Stimulated activated CD8-positive, alpha-beta memory T cell treated with anti-CD3 and anti-CD28 coated beads, Interleukin-15, amount 100 ng/mL, for 48 hours (primary cell): Measurements from ENCODE around the gene USP17L25.
"Not testable (repeated sequence)": the region's sequence is repeated elsewhere in the genome, so short reads cannot be mapped to it uniquely, and the experiment has no call there.

Experiments
- DNase-seq, 2 donors: peaks; one replicate each; pipeline ENCODE4 v3.0.0-alpha.2; 2020; ENCODE audit warnings: low read depth in 2 of 2

Gene USP17L25, protein sequence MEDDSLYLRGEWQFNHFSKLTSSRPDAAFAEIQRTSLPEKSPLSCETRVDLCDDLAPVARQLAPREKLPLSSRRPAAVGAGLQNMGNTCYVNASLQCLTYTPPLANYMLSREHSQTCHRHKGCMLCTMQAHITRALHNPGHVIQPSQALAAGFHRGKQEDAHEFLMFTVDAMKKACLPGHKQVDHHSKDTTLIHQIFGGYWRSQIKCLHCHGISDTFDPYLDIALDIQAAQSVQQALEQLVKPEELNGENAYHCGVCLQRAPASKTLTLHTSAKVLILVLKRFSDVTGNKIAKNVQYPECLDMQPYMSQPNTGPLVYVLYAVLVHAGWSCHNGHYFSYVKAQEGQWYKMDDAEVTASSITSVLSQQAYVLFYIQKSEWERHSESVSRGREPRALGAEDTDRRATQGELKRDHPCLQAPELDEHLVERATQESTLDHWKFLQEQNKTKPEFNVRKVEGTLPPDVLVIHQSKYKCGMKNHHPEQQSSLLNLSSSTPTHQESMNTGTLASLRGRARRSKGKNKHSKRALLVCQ

DNA sequence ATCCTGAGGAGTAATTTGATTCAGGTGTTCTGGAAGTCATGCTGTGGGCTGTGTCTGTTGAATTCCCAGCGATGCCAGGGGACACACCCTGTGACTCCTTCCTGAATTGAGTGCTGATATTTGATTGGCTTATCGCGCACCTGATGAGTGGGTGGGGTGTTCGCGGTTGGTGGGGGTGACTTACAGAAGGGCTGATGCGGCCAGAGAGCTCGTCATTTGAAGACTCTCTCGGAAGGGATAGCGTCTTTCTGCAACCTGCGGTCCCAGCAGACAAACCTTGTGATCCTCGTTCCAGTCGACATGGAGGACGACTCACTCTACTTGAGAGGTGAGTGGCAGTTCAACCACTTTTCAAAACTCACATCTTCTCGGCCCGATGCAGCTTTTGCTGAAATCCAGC lies at the start of gene USP17L25:
TSS of gene USP17L25 (plus strand) at position 301 of the 400 bp plus-strand sequence. CDS start at position 301, 0 bp downstream.
- DNase-seq: not testable (repeated sequence)

DNA sequence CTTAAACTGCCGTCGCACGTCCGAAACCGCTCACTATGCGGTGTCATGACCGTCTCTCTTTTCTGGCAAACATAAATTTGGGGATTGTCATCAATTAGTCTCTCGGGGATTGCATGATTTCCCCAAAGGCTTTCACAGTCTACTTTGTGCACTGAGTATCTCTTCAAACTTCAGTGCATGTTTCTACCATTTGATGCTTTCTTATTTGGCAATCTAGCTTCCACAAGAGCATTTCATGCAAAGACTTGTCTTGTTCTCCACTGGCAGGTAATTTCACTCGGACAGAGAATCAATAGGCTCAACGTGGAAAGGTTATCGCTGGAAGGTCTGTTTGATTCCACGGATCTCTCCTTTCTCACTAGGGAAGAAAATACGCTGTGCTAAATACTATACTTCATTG lies 5.5 kb upstream of the USP17L25 start:
- DNase-seq: not testable (repeated sequence)

DNA sequence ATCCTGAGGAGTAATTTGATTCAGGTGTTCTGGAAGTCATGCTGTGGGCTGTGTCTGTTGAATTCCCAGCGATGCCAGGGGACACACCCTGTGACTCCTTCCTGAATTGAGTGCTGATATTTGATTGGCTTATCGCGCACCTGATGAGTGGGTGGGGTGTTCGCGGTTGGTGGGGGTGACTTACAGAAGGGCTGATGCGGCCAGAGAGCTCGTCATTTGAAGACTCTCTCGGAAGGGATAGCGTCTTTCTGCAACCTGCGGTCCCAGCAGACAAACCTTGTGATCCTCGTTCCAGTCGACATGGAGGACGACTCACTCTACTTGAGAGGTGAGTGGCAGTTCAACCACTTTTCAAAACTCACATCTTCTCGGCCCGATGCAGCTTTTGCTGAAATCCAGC lies 4.8 kb upstream of the USP17L25 start, which contains the start of gene USP17L24:
TSS of gene USP17L24 (plus strand) at position 301 of the 400 bp plus-strand sequence. CDS start at position 301, 0 bp downstream.
- not testable (repeated sequence) for DNase-seq

DNA sequence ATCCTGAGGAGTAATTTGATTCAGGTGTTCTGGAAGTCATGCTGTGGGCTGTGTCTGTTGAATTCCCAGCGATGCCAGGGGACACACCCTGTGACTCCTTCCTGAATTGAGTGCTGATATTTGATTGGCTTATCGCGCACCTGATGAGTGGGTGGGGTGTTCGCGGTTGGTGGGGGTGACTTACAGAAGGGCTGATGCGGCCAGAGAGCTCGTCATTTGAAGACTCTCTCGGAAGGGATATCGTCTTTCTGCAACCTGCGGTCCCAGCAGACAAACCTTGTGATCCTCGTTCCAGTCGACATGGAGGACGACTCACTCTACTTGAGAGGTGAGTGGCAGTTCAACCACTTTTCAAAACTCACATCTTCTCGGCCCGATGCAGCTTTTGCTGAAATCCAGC lies 4.6 kb downstream of the USP17L25 start, which contains the start of gene USP17L26:
TSS of gene USP17L26 (plus strand) at position 301 of the 400 bp plus-strand sequence. CDS start at position 301, 0 bp downstream.
- DNase-seq: not testable (repeated sequence)

DNA sequence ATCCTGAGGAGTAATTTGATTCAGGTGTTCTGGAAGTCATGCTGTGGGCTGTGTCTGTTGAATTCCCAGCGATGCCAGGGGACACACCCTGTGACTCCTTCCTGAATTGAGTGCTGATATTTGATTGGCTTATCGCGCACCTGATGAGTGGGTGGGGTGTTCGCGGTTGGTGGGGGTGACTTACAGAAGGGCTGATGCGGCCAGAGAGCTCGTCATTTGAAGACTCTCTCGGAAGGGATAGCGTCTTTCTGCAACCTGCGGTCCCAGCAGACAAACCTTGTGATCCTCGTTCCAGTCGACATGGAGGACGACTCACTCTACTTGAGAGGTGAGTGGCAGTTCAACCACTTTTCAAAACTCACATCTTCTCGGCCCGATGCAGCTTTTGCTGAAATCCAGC lies 9.4 kb downstream of the USP17L25 start, which contains the start of gene USP17L5:
TSS of gene USP17L5 (plus strand) at position 301 of the 400 bp plus-strand sequence. CDS start at position 301, 0 bp downstream.
- DNase-seq: not testable (repeated sequence)

DNA sequence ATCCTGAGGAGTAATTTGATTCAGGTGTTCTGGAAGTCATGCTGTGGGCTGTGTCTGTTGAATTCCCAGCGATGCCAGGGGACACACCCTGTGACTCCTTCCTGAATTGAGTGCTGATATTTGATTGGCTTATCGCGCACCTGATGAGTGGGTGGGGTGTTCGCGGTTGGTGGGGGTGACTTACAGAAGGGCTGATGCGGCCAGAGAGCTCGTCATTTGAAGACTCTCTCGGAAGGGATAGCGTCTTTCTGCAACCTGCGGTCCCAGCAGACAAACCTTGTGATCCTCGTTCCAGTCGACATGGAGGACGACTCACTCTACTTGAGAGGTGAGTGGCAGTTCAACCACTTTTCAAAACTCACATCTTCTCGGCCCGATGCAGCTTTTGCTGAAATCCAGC lies 14.1 kb downstream of the USP17L25 start, which contains the start of gene USP17L27:
TSS of gene USP17L27 (plus strand) at position 301 of the 400 bp plus-strand sequence. CDS start at position 301, 0 bp downstream.
- not testable (repeated sequence) for DNase-seq

DNA sequence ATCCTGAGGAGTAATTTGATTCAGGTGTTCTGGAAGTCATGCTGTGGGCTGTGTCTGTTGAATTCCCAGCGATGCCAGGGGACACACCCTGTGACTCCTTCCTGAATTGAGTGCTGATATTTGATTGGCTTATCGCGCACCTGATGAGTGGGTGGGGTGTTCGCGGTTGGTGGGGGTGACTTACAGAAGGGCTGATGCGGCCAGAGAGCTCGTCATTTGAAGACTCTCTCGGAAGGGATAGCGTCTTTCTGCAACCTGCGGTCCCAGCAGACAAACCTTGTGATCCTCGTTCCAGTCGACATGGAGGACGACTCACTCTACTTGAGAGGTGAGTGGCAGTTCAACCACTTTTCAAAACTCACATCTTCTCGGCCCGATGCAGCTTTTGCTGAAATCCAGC lies 18.9 kb downstream of the USP17L25 start, which contains the start of gene USP17L28:
TSS of gene USP17L28 (plus strand) at position 301 of the 400 bp plus-strand sequence. CDS start at position 301, 0 bp downstream.
- not testable (repeated sequence) for DNase-seq

DNA sequence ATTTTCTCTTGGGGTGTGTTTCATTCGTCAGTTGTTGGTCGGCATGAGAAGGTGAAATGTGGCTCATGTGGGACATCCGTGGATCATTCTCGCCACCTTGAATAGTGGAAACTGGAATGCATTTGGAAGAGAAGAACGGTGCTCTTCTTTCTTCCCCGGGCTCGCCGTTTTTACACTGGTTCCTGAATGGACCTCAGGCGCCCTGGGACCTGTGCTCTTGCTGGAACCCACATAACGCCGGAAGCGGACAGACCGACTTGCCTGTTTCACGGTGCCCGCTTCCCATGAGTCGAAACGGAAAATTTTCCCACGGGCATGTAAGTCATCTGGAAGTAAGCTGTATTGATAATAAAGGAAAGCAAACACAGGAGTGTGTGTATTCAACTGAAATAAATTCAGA lies 21.2 kb downstream of the USP17L25 start:
- not testable (repeated sequence) for DNase-seq

DNA sequence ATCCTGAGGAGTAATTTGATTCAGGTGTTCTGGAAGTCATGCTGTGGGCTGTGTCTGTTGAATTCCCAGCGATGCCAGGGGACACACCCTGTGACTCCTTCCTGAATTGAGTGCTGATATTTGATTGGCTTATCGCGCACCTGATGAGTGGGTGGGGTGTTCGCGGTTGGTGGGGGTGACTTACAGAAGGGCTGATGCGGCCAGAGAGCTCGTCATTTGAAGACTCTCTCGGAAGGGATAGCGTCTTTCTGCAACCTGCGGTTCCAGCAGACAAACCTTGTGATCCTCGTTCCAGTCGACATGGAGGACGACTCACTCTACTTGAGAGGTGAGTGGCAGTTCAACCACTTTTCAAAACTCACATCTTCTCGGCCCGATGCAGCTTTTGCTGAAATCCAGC lies 23.6 kb downstream of the USP17L25 start, which contains the start of gene USP17L29:
TSS of gene USP17L29 (plus strand) at position 301 of the 400 bp plus-strand sequence. CDS start at position 301, 0 bp downstream.
- not testable (repeated sequence) for DNase-seq

DNA sequence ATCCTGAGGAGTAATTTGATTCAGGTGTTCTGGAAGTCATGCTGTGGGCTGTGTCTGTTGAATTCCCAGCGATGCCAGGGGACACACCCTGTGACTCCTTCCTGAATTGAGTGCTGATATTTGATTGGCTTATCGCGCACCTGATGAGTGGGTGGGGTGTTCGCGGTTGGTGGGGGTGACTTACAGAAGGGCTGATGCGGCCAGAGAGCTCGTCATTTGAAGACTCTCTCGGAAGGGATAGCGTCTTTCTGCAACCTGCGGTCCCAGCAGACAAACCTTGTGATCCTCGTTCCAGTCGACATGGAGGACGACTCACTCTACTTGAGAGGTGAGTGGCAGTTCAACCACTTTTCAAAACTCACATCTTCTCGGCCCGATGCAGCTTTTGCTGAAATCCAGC lies 33.1 kb downstream of the USP17L25 start, which contains the start of gene USP17L30:
TSS of gene USP17L30 (plus strand) at position 301 of the 400 bp plus-strand sequence. CDS start at position 301, 0 bp downstream.
- not testable (repeated sequence) for DNase-seq

DNA sequence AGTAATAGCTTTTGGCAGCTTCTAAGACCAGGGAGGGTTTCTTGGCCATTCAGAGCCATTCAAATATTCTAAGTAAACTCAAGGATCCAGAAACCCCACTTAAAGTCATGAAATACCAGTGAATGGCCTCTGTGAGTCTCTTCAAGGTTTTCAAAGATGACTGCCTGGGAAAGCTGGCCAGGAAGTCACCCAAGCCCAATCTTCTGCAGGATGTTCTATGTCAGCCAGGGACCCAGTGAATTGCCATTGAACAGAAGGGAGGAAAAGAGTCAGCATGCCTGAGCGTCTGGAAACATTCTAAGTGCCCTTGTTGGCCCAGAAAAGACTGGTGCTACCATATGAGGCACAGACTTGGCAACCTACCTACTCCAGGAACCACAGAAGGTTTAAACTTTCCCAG lies 50.2 kb downstream of the USP17L25 start:
- DNase-seq: not testable (repeated sequence)
